Activated T-helper 1 cell treated with anti-CD3 and anti-CD28 coated beads, Interleukin-12 subunit alpha, Interleukin-12 subunit beta, Interleukin-2, Interleukin-4 antibody, amounts not matched to agents 30 ng/mL and 10 ng/mL and 1 ng/mL, durations not matched to agents 14 hours and 24 hours and 36 hours (primary cell): ENCODE data around the gene EDN1. TPM values are rescaled to one million over a fixed set of nuclear protein-coding genes. Genes with fewer than 3 reads are reported as not detected.

ENCODE experiments used
- DNase-seq: peaks from one replicate; pipeline ENCODE4 v3.0.0; 2021; ENCODE audit warnings: low spot score
- H3K27ac Mint-ChIP-seq: one replicate; pipeline ENCODE4 v1.8.0; 2021; ENCODE audit warnings: mild to moderate bottlenecking, mixed read lengths
- H3K27me3 Mint-ChIP-seq: one replicate; pipeline ENCODE4 v1.8.0; 2022; ENCODE audit warnings: mild to moderate bottlenecking, moderate library complexity, mixed read lengths; ENCODE audit not compliant: insufficient read depth
- H3K36me3 Mint-ChIP-seq: one replicate; pipeline ENCODE4 v1.8.0; 2021; ENCODE audit warnings: low read depth, mixed read lengths
- H3K4me1 Mint-ChIP-seq: one replicate; pipeline ENCODE4 v1.8.0; 2021; ENCODE audit warnings: low read depth, mixed read lengths
- H3K4me3 Mint-ChIP-seq: one replicate; pipeline ENCODE4 v1.8.0; 2021; ENCODE audit warnings: mild to moderate bottlenecking, moderate library complexity, mixed read lengths
- H3K9me3 Mint-ChIP-seq: one replicate; pipeline ENCODE4 v1.8.0; 2021; ENCODE audit warnings: mixed read lengths
- intact Hi-C: fragments of 100-400 bp; cut with micrococcal nuclease; formaldehyde crosslinking; loops from one replicate; pipeline ENCODE4 v1.15.1; 2024
- total RNA-seq: library from RNA; stranded (reverse); gene quantifications from 2 replicates; pipeline ENCODE4 v1.2.3, GENCODE V29; 2022

EDN1 gene
- total RNA-seq, 1 donor from 2014 or later, result 0.36 TPM

- no peak overlapping the region for H3K27ac Mint-ChIP-seq
- H3K9me3 Mint-ChIP-seq, result peaks cover 5% of the 10 kb centered on the region
- DNase-seq, result no peak
- intact Hi-C loops, result no loop called here
- no peak overlapping the region for H3K4me3 Mint-ChIP-seq
- H3K27me3 Mint-ChIP-seq, result peaks cover 20% of the 10 kb centered on the region
- no peaks in the 10 kb centered on the region for H3K36me3 Mint-ChIP-seq
- H3K4me1 Mint-ChIP-seq, result no peaks in the 10 kb centered on the region
Measured at GRCh38 chr6:12260458-12261093, 29.6 kb upstream of the EDN1 start.

GRCh38 chr6:12261502-12261901 is 28.7 kb upstream of the EDN1 start:
- H3K27ac Mint-ChIP-seq, result no peak overlapping the region
- intact Hi-C loops, result no loop called here
- H3K4me1 Mint-ChIP-seq, result peaks cover 9% of the 10 kb centered on the region
- H3K9me3 Mint-ChIP-seq, result peaks cover 5% of the 10 kb centered on the region
- no peaks in the 10 kb centered on the region for H3K36me3 Mint-ChIP-seq
- no peak overlapping the region for H3K4me3 Mint-ChIP-seq
- H3K27me3 Mint-ChIP-seq, result peaks cover 16% of the 10 kb centered on the region
- no peak for DNase-seq

- Mint-ChIP-seq H3K4me1 (peaks cover 15% of the 10 kb centered on the region), H3K27me3 (peaks cover 15% of the 10 kb centered on the region), H3K36me3 (no peaks in the 10 kb centered on the region), H3K9me3 (peaks cover 5% of the 10 kb centered on the region), H3K27ac (no peak overlapping the region), H3K4me3 (no peak overlapping the region)
- intact Hi-C loops, result no loop called here
- DNase-seq, result no peak
Measured at GRCh38 chr6:12262236-12263061, 27.7 kb upstream of the EDN1 start.

GRCh38 chr6:12263403-12263802 is 26.8 kb upstream of the EDN1 start:
- DNase-seq, result no peak
- intact Hi-C loops, result no loop called here
- Mint-ChIP-seq H3K27me3 (peaks cover 15% of the 10 kb centered on the region), H3K4me3 (no peak overlapping the region), H3K4me1 (peaks cover 24% of the 10 kb centered on the region), H3K27ac (no peak overlapping the region), H3K36me3 (no peaks in the 10 kb centered on the region), H3K9me3 (peaks cover 5% of the 10 kb centered on the region)

- no peak for DNase-seq
- H3K4me1 Mint-ChIP-seq, result peaks cover 24% of the 10 kb centered on the region
- H3K9me3 Mint-ChIP-seq, result peaks cover 5% of the 10 kb centered on the region
- H3K27me3 Mint-ChIP-seq, result peaks cover 15% of the 10 kb centered on the region
- H3K4me3 Mint-ChIP-seq, result no peak overlapping the region
- no peaks in the 10 kb centered on the region for H3K36me3 Mint-ChIP-seq
- intact Hi-C loops, result no loop called here
- no peak overlapping the region for H3K27ac Mint-ChIP-seq
Measured at GRCh38 chr6:12264671-12265070, 25.5 kb upstream of the EDN1 start.

GRCh38 chr6:12265296-12265695 is 24.9 kb upstream of the EDN1 start:
- Mint-ChIP-seq H3K4me1 (peaks cover 24% of the 10 kb centered on the region), H3K27me3 (peaks cover 15% of the 10 kb centered on the region), H3K4me3 (no peak overlapping the region), H3K27ac (no peak overlapping the region), H3K36me3 (no peaks in the 10 kb centered on the region), H3K9me3 (peaks cover 5% of the 10 kb centered on the region)
- DNase-seq, result no peak
- intact Hi-C loops, result no loop called here

GRCh38 chr6:12265791-12266190 is 24.4 kb upstream of the EDN1 start:
- DNase-seq, result no peak
- intact Hi-C loops, result loop anchor here (2.0 kb wide), 1 partner anchor 27 kb away; no protein-coding TSS in a partner anchor

GRCh38 chr6:12266571-12266970 is 23.6 kb upstream of the EDN1 start:
- peaks cover 15% of the 10 kb centered on the region for H3K9me3 Mint-ChIP-seq
- H3K36me3 Mint-ChIP-seq, result peaks cover 4% of the 10 kb centered on the region
- peaks cover 10% of the 10 kb centered on the region for H3K27me3 Mint-ChIP-seq
- no peak overlapping the region for H3K4me3 Mint-ChIP-seq
- H3K4me1 Mint-ChIP-seq, result peaks cover 34% of the 10 kb centered on the region
- intact Hi-C loops, result loop anchor here (2.0 kb wide), 1 partner anchor 28 kb away; no protein-coding TSS in a partner anchor
- DNase-seq, result no peak
- no peak overlapping the region for H3K27ac Mint-ChIP-seq

More at GRCh38 chr6:12265791-12266190, 24.4 kb upstream of the EDN1 start:
- H3K4me1 Mint-ChIP-seq, result peaks cover 28% of the 10 kb centered on the region
- no peak overlapping the region for H3K4me3 Mint-ChIP-seq
- peaks cover 8% of the 10 kb centered on the region for H3K9me3 Mint-ChIP-seq
- H3K27ac Mint-ChIP-seq, result no peak overlapping the region
- H3K27me3 Mint-ChIP-seq, result peaks cover 11% of the 10 kb centered on the region
- H3K36me3 Mint-ChIP-seq, result peaks cover 3% of the 10 kb centered on the region

GRCh38 chr6:12269110-12269509 is 21.1 kb upstream of the EDN1 start:
- Mint-ChIP-seq H3K4me1 (peaks cover 34% of the 10 kb centered on the region), H3K4me3 (no peak overlapping the region), H3K27me3 (peaks cover 6% of the 10 kb centered on the region), H3K9me3 (peaks cover 22% of the 10 kb centered on the region), H3K27ac (no peak overlapping the region), H3K36me3 (peaks cover 6% of the 10 kb centered on the region)
- intact Hi-C loops, result no loop called here
- DNase-seq, result no peak

- peaks cover 22% of the 10 kb centered on the region for H3K9me3 Mint-ChIP-seq
- DNase-seq, result no peak
- H3K4me3 Mint-ChIP-seq, result no peak overlapping the region
- H3K4me1 Mint-ChIP-seq, result peaks cover 34% of the 10 kb centered on the region
- intact Hi-C loops, result no loop called here
- H3K27ac Mint-ChIP-seq, result no peak overlapping the region
- H3K36me3 Mint-ChIP-seq, result peaks cover 6% of the 10 kb centered on the region
- no peaks in the 10 kb centered on the region for H3K27me3 Mint-ChIP-seq
Measured at GRCh38 chr6:12270551-12271230, 19.5 kb upstream of the EDN1 start.

- no peak for DNase-seq
- Mint-ChIP-seq H3K27ac (no peak overlapping the region), H3K9me3 (peaks cover 22% of the 10 kb centered on the region), H3K27me3 (no peaks in the 10 kb centered on the region), H3K4me3 (no peak overlapping the region), H3K4me1 (peaks cover 24% of the 10 kb centered on the region), H3K36me3 (peaks cover 6% of the 10 kb centered on the region)
- intact Hi-C loops, result no loop called here
Measured at GRCh38 chr6:12271594-12271993, 18.6 kb upstream of the EDN1 start.

- intact Hi-C loops, result no loop called here
- Mint-ChIP-seq H3K27ac (no peak overlapping the region), H3K27me3 (no peaks in the 10 kb centered on the region), H3K4me1 (peaks cover 23% of the 10 kb centered on the region), H3K9me3 (peaks cover 22% of the 10 kb centered on the region), H3K36me3 (peaks cover 6% of the 10 kb centered on the region), H3K4me3 (no peak overlapping the region)
- no peak for DNase-seq
Measured at GRCh38 chr6:12271997-12272396, 18.2 kb upstream of the EDN1 start.

- Mint-ChIP-seq H3K27ac (no peak overlapping the region), H3K4me3 (no peak overlapping the region), H3K4me1 (peaks cover 20% of the 10 kb centered on the region), H3K9me3 (peaks cover 22% of the 10 kb centered on the region), H3K27me3 (no peaks in the 10 kb centered on the region), H3K36me3 (peaks cover 6% of the 10 kb centered on the region)
- no peak for DNase-seq
- intact Hi-C loops, result no loop called here
Measured at GRCh38 chr6:12275107-12275506, 15.1 kb upstream of the EDN1 start.
